H1 (cell line): ENCODE results near the gene NAXD.

Experiments used
- POLR2A ChIP-seq, 2 experiments: IDR thresholded peaks; 1 replicate in 1 of 2; 2 replicates in 1 of 2; pipeline ENCODE4 v1.6.1; 2011; ENCODE audit warnings: low read depth in 2 of 2, low read length in 2 of 2, mild to moderate bottlenecking in 2 of 2; ENCODE audit errors: control extremely low read depth in 1 of 2
- TF ChIP-seq, protein P1 (sequence below), 3 experiments: IDR thresholded peaks; 1 replicate in 2 of 3; 2 replicates in 1 of 3; pipeline versions ENCODE4 v1.5.1 to v1.6.1; 2011; ENCODE audit warnings: low read length in 3 of 3, mild to moderate bottlenecking in 3 of 3, inconsistent platforms in 2 of 3, low read depth in 1 of 3, moderate library complexity in 1 of 3; ENCODE audit not compliant: insufficient read depth in 1 of 3; ENCODE audit errors: control extremely low read depth in 1 of 3

DNA sequence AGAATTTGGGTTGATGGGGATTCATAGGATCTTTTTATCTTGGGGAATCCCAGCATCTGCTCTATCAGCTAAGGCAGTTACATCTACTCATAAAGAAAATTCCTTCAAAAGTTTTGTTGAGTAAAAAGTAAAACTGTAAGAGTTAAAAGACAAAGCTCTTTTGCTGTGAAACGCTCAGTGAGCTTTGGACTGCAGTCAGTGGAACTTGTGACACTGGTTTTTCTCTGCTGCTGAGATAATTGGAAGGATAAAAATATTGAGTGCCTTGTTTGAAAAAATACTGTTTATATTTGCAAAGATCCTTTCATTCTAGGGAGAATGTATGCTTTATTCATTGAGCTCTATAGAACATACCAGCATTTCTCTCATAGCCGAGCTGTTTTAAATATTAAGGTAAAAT is 5.3 kb downstream of the NAXD start:
- TF ChIP-seq, protein P1, sequence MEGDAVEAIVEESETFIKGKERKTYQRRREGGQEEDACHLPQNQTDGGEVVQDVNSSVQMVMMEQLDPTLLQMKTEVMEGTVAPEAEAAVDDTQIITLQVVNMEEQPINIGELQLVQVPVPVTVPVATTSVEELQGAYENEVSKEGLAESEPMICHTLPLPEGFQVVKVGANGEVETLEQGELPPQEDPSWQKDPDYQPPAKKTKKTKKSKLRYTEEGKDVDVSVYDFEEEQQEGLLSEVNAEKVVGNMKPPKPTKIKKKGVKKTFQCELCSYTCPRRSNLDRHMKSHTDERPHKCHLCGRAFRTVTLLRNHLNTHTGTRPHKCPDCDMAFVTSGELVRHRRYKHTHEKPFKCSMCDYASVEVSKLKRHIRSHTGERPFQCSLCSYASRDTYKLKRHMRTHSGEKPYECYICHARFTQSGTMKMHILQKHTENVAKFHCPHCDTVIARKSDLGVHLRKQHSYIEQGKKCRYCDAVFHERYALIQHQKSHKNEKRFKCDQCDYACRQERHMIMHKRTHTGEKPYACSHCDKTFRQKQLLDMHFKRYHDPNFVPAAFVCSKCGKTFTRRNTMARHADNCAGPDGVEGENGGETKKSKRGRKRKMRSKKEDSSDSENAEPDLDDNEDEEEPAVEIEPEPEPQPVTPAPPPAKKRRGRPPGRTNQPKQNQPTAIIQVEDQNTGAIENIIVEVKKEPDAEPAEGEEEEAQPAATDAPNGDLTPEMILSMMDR (IDR thresholded peaks at IDR 0.05; ENCODE audit: control extremely low read depth in 1 of 3, insufficient read depth in 1 of 3, low read depth in 1 of 3, low read length in 3 of 3): no peak
- TF ChIP-seq POLR2A (IDR thresholded peaks at IDR 0.05; ENCODE audit: control extremely low read depth in 1 of 2, low read depth in 2 of 2, low read length in 2 of 2): no peak
